Measurements from ENCODE around the gene SBF2. TPM values are rescaled to one million over a fixed set of nuclear protein-coding genes. Genes with fewer than 3 reads are reported as not detected.

Gene SBF2
- total RNA-seq, 1 donor from 2014 or later, result 21.1 TPM

GRCh38 chr11:9880657-9881056, 413.4 kb downstream of the SBF2 start:
- no peak for TF ChIP-seq CTCF (IDR thresholded peaks at IDR 0.05; ENCODE audit: insufficient read depth, low read length, poor library complexity, severe bottlenecking)
- Histone ChIP-seq H3K27me3 (ENCODE audit: control insufficient read depth, insufficient read depth, low read length) (no peaks in the 10 kb centered on the region), H3K36me3 (ENCODE audit: control insufficient read depth, insufficient read depth, low read length) (no peaks in the 10 kb centered on the region), H3K4me3 (ENCODE audit: low read depth, low read length) (no peak overlapping the region)
- no peak for DNase-seq (ENCODE audit: low read depth)

DNA sequence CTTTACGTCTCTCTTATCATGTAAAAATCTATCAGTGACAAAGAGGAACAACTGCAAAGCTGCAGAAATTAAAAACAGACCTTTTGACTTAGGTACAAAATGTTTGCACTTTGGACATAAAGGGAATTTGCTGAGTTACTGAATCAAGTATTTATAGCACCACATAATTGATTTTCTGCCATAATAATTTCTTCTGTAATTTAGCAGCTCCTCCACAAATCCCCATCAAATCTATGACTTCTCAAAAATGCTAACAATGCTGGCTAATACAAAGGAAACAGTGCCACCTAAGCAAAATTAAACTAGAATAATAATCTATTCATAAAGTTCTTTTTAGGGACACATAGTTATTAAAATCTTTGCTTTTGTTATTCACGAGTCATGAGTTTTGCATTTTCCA, 415.1 kb downstream of the SBF2 start:
- no peak overlapping the region for H3K4me3 ChIP-seq (ENCODE audit: low read depth, low read length)
- H3K36me3 ChIP-seq (ENCODE audit: control insufficient read depth, insufficient read depth, low read length), result no peaks in the 10 kb centered on the region
- DNase-seq (ENCODE audit: low read depth), result no peak
- no peak for TF ChIP-seq CTCF (IDR thresholded peaks at IDR 0.05; ENCODE audit: insufficient read depth, low read length, poor library complexity, severe bottlenecking)
- H3K27me3 ChIP-seq (ENCODE audit: control insufficient read depth, insufficient read depth, low read length), result no peaks in the 10 kb centered on the region

GRCh38 chr11:9876331-9876730, 417.7 kb downstream of the SBF2 start:
- Histone ChIP-seq H3K27me3 (ENCODE audit: control insufficient read depth, insufficient read depth, low read length) (no peaks in the 10 kb centered on the region), H3K4me3 (ENCODE audit: low read depth, low read length) (no peak overlapping the region), H3K36me3 (ENCODE audit: control insufficient read depth, insufficient read depth, low read length) (no peaks in the 10 kb centered on the region)
- TF ChIP-seq CTCF (IDR thresholded peaks at IDR 0.05; ENCODE audit: insufficient read depth, low read length, poor library complexity, severe bottlenecking), result no peak
- DNase-seq (ENCODE audit: low read depth), result no peak

- Histone ChIP-seq H3K36me3 (ENCODE audit: control insufficient read depth, insufficient read depth, low read length) (no peaks in the 10 kb centered on the region), H3K4me3 (ENCODE audit: low read depth, low read length) (no peak overlapping the region), H3K27me3 (ENCODE audit: control insufficient read depth, insufficient read depth, low read length) (no peaks in the 10 kb centered on the region)
- DNase-seq (ENCODE audit: low read depth), result no peak
- no peak for TF ChIP-seq CTCF (IDR thresholded peaks at IDR 0.05; ENCODE audit: insufficient read depth, low read length, poor library complexity, severe bottlenecking)
Measured at GRCh38 chr11:9875862-9876261, 418.2 kb downstream of the SBF2 start.

DNA sequence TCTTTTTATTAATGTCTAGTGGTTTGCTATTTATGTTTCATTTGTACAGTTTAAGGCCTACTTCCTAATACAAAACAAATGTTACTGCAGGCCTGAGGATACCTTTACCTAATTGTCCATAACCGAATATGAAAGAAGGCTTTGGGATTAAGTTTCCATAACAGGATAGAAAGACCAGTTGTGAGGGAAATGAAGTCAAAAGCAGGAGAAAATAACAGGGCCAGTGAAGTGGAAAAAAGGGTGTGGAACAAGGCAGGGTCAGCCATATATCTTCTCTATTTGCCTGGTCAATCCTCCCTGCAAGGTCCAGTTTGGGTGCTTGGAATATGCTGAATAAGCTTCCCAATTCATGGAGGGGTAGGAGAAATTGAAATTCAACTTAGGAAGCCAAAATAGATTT, 418.6 kb downstream of the SBF2 start:
- no peaks in the 10 kb centered on the region for H3K36me3 ChIP-seq (ENCODE audit: control insufficient read depth, insufficient read depth, low read length)
- H3K27me3 ChIP-seq (ENCODE audit: control insufficient read depth, insufficient read depth, low read length), result no peaks in the 10 kb centered on the region
- H3K4me3 ChIP-seq (ENCODE audit: low read depth, low read length), result no peak overlapping the region
- DNase-seq (ENCODE audit: low read depth), result no peak
- TF ChIP-seq CTCF (IDR thresholded peaks at IDR 0.05; ENCODE audit: insufficient read depth, low read length, poor library complexity, severe bottlenecking), result no peak

- Histone ChIP-seq H3K36me3 (ENCODE audit: control insufficient read depth, insufficient read depth, low read length) (no peaks in the 10 kb centered on the region), H3K4me3 (ENCODE audit: low read depth, low read length) (no peak overlapping the region), H3K27me3 (ENCODE audit: control insufficient read depth, insufficient read depth, low read length) (no peaks in the 10 kb centered on the region)
- no peak for TF ChIP-seq CTCF (IDR thresholded peaks at IDR 0.05; ENCODE audit: insufficient read depth, low read length, poor library complexity, severe bottlenecking)
- no peak for DNase-seq (ENCODE audit: low read depth)
Measured at GRCh38 chr11:9874466-9874865, 419.6 kb downstream of the SBF2 start.
